Vagina (tissue), 2 donors: Measurements from ENCODE around the gene TSPEAR.

Experiments used
- POLR2A ChIP-seq, 2 donors: fragments of 450-650 bp; IDR thresholded peaks; one replicate each; pipeline ENCODE4 v1.6.1; 2017; ENCODE audit warnings: antibody characterized with exemption in 2 of 2, mild to moderate bottlenecking in 2 of 2, moderate library complexity in 2 of 2
- TF ChIP-seq, protein P1 (sequence below), 3 experiments: fragments of 450-650 bp in 2 of 3; fragments of 200-600 bp in 1 of 3; sonication (generic) in 1 of 3; IDR thresholded peaks; one replicate each; pipeline ENCODE4 v1.5.1; 2017 to 2019; ENCODE audit warnings: antibody characterized with exemption in 3 of 3, mild to moderate bottlenecking in 2 of 3, moderate library complexity in 2 of 3

DNA sequence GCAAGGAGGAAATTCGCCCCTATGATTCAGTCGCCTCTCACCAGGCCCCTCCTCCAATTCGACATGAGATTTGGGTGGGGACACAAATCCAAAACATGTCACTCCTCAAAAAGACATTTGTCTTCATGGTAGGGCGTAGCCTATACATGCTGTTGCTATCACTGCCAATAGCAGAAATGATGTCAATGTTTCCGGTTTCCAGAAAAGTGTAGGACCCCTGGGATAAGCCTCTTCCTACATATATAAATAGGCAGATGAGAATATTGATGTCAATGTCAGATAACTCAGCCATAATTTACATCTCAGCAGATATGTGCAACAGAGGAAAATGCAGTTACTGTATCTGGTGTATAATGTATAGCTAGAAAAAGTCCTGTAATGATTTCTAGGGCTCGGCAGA, 239.4 kb downstream of the TSPEAR start:
- TF ChIP-seq, protein P1, sequence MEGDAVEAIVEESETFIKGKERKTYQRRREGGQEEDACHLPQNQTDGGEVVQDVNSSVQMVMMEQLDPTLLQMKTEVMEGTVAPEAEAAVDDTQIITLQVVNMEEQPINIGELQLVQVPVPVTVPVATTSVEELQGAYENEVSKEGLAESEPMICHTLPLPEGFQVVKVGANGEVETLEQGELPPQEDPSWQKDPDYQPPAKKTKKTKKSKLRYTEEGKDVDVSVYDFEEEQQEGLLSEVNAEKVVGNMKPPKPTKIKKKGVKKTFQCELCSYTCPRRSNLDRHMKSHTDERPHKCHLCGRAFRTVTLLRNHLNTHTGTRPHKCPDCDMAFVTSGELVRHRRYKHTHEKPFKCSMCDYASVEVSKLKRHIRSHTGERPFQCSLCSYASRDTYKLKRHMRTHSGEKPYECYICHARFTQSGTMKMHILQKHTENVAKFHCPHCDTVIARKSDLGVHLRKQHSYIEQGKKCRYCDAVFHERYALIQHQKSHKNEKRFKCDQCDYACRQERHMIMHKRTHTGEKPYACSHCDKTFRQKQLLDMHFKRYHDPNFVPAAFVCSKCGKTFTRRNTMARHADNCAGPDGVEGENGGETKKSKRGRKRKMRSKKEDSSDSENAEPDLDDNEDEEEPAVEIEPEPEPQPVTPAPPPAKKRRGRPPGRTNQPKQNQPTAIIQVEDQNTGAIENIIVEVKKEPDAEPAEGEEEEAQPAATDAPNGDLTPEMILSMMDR (IDR thresholded peaks at IDR 0.05): no peak
- TF ChIP-seq POLR2A (IDR thresholded peaks at IDR 0.05): no peak
